AG04449 (cell line): ENCODE data around the gene SLC15A5.

ENCODE experiments used
- CTCF ChIA-PET: fragments of 350-600 bp; formaldehyde crosslinking; extraction: SDS; loops from one replicate; lab custom pipeline; 2021; ENCODE audit warnings: antibody characterized with exemption; lab: Yijun Ruan, JAX
- POLR2A ChIA-PET: fragments of 400-600, 350-600 bp; formaldehyde crosslinking; extraction: SDS; loops from one replicate; lab custom pipeline; 2020; ENCODE audit warnings: antibody characterized with exemption, inconsistent platforms; lab: Yijun Ruan, JAX
- DNase-seq: peaks from one replicate; pipeline ENCODE4 v3.0.0-alpha.2; 2010; ENCODE audit warnings: low read depth, low spot score
- H3K4me3 ChIP-seq: 2 replicates; pipeline ENCODE4 v1.5.1; 2011; ENCODE audit warnings: low read depth, mild to moderate bottlenecking, control low read depth, low read length
- CTCF ChIP-seq: IDR thresholded peaks from one replicate; pipeline ENCODE4 v1.5.1; 2011; ENCODE audit warnings: mild to moderate bottlenecking, moderate library complexity, low read length, control low read depth, inconsistent platforms; ENCODE audit not compliant: insufficient read depth; ENCODE audit errors: missing control alignments

SLC15A5 gene

GRCh38 chr12:16171348-16171747 is 106.1 kb downstream of the SLC15A5 start:
- no peak for DNase-seq
- no peak overlapping the region for H3K4me3 ChIP-seq
- TF ChIP-seq CTCF, result no peak
- CTCF ChIA-PET, result no interaction called here
- POLR2A ChIA-PET, result no interaction called here

DNA sequence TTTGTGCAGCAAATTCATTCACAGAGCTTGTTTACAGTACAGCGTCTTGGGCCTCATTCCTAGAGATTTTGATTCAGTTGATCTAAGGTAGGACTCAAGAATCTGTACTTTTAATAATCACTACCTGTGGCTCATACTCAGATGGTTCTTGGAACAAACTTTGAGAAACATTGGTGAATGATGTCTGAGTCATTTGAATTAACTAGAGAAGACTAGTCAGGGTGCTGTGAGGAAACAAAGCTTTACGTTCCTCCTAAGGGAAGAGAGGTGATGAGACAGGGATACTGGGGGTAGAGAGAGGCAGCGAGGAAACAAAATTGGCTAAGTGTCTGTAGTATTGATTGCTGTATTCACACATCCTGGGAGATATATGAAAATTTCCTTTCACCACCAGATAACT is 109.4 kb downstream of the SLC15A5 start:
- ChIA-PET POLR2A (no interaction called here), CTCF (interaction anchor here (0.9 to 1.9 kb wide), 3 partner anchors 9 to 1824 kb away, joined by 3 to 8 read pairs (median 3); no protein-coding TSS in a partner anchor)
- H3K4me3 ChIP-seq, result no peak overlapping the region
- DNase-seq, result no peak
- no peak for TF ChIP-seq CTCF

- no peak overlapping the region for H3K4me3 ChIP-seq
- TF ChIP-seq CTCF, result no peak
- no peak for DNase-seq
- ChIA-PET POLR2A (no interaction called here), CTCF (interaction anchor here (0.6 to 1.9 kb wide), 6 partner anchors 10 to 1825 kb away, joined by 3 to 12 read pairs (median 4); no protein-coding TSS in a partner anchor)
Measured at GRCh38 chr12:16166563-16167470, 110.7 kb downstream of the SLC15A5 start.

- ChIA-PET CTCF (interaction anchor here (1.0 to 1.7 kb wide), 3 partner anchors 194 to 1477 kb away, joined by 5 to 12 read pairs (median 6); no protein-coding TSS in a partner anchor), POLR2A (no interaction called here)
- no peak overlapping the region for H3K4me3 ChIP-seq
- DNase-seq, result peak; percentile 3
- TF ChIP-seq CTCF, result peak; percentile 32
Measured at GRCh38 chr12:16165506-16165905, 112.0 kb downstream of the SLC15A5 start.

GRCh38 chr12:16163901-16164300 is 113.6 kb downstream of the SLC15A5 start:
- DNase-seq, result no peak
- POLR2A ChIA-PET, result no interaction called here
- CTCF ChIA-PET, result no interaction called here
- H3K4me3 ChIP-seq, result no peak overlapping the region
- no peak for TF ChIP-seq CTCF

DNA sequence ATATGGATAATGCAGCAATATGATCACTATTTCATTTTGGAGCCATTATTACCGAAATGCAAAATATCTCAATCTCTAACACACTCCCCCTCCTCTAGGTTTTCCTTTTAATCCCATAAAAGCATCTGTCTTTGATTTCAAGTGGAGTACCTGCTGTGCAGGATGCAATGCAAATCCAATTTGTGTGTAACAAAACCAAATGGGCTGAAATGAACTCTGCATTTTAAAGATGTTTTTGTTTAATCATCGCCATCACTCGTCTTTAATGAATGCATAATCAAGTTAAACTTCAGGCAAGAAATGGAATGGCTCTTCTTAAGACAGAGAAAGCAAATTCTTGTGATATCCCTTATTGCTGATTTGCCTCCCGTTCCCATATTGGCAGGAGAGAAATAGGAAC is 114.3 kb downstream of the SLC15A5 start:
- H3K4me3 ChIP-seq, result no peak overlapping the region
- ChIA-PET CTCF (interaction anchor here (1.2 kb wide), 1 partner anchor 181 kb away, joined by 3 read pairs; no protein-coding TSS in a partner anchor), POLR2A (no interaction called here)
- DNase-seq, result no peak
- TF ChIP-seq CTCF, result no peak
